Sigmoid colon (tissue), 7 donors: ENCODE data around the gene CATSPER2. TPM values are rescaled to one million over a fixed set of nuclear protein-coding genes. Genes with fewer than 3 reads are reported as not detected.
"Not testable (repeated sequence)": the region's sequence is repeated elsewhere in the genome, so short reads cannot be mapped to it uniquely, and the experiment has no call there.

Source experiments
- DNase-seq: peaks from one replicate; pipeline ENCODE4 v3.0.0-alpha.2; 2019
- H3K27ac ChIP-seq, 4 donors: fragments of 200-600 bp; sonication (generic); one replicate each; pipeline ENCODE4 v1.5.1; 2016 to 2019; ENCODE audit warnings: mild to moderate bottlenecking in 1 of 4
- H3K27me3 ChIP-seq, 3 donors: fragments of 200-600 bp; sonication (generic); one replicate each; pipeline ENCODE4 v1.5.1; 2019; ENCODE audit warnings: mild to moderate bottlenecking in 1 of 3
- H3K36me3 ChIP-seq, 4 donors: fragments of 200-600 bp; sonication (generic); one replicate each; pipeline ENCODE4 v1.5.1; 2016 to 2019
- H3K4me1 ChIP-seq, 4 donors: fragments of 200-600 bp; sonication (generic); one replicate each; pipeline ENCODE4 v1.5.1; 2017 to 2019
- H3K4me3 ChIP-seq, 4 donors: fragments of 200-600 bp; sonication (generic); one replicate each; pipeline ENCODE4 v1.5.1; 2017 to 2019; ENCODE audit warnings: mild to moderate bottlenecking in 2 of 4, moderate library complexity in 1 of 4
- H3K9me3 ChIP-seq, 4 donors: fragments of 200-600 bp in 3 of 4; sonication (generic) in 3 of 4; one replicate each; pipeline versions ENCODE4 v1.5.1 to v1.6.1; 2013 to 2019
- CTCF ChIP-seq, 4 experiments: fragments of 450-650 bp in 3 of 4; fragments of 200-600 bp in 1 of 4; IDR thresholded peaks; one replicate each; pipeline ENCODE4 v1.5.1; 2016 to 2019; ENCODE audit warnings: antibody characterized with exemption in 4 of 4, mild to moderate bottlenecking in 3 of 4, moderate library complexity in 2 of 4
- EP300 ChIP-seq, 4 donors: sonication (generic); formaldehyde crosslinking; IDR thresholded peaks; one replicate each; pipeline ENCODE4 v1.6.1; 2017; ENCODE audit warnings: antibody characterized with exemption in 4 of 4
- POLR2A ChIP-seq, 2 donors: fragments of 450-650 bp; IDR thresholded peaks; one replicate each; pipeline ENCODE4 v1.6.1; 2016; ENCODE audit warnings: antibody characterized with exemption in 2 of 2, mild to moderate bottlenecking in 2 of 2, moderate library complexity in 2 of 2
- POLR2AphosphoS5 ChIP-seq, 4 donors: sonication (generic); formaldehyde crosslinking; IDR thresholded peaks; one replicate each; pipeline ENCODE4 v1.6.1; 2017; ENCODE audit warnings: antibody characterized with exemption in 4 of 4
- WGBS, 2 donors: extraction: QIAGEN DNeasy Blood & Tissue Kit; methylation state at CpG; one replicate each; pipeline ENCODE4 v1.1.7; 2013; 5-methylcytosine and 5-hydroxymethylcytosine counted together
- intact Hi-C: fragments of 100-400 bp; cut with DNase I; formaldehyde crosslinking; loops from one replicate; pipeline ENCODE4 v1.15.1; 2023
- polyA plus RNA-seq, 3 donors: library from polyadenylated mRNA; stranded (reverse); fragments of 200-250 nt; gene quantifications; one replicate each; pipeline ENCODE4 v1.2.3, GENCODE V29; 2013
- total RNA-seq, 4 donors: library from RNA; depleted of rRNA; stranded (reverse); fragments of >200 nt; gene quantifications; one replicate each; pipeline ENCODE4 v1.1.0, GENCODE V29; 2016
- donor health status: healthy with polysubstance abuse.
- donor health status: Bipolar disorder and iron deficiency.
- donor health status: healthy.

The CATSPER2 gene
- 1 to 10 TPM; 1.8 to 6.9 (median 5.2) TPM for total RNA-seq
- polyA plus RNA-seq, result 1 to 10 TPM in 1 of 3 donors, under 1 TPM in 1, not detected in 1; under 0.01 to 3.4 TPM

DNA sequence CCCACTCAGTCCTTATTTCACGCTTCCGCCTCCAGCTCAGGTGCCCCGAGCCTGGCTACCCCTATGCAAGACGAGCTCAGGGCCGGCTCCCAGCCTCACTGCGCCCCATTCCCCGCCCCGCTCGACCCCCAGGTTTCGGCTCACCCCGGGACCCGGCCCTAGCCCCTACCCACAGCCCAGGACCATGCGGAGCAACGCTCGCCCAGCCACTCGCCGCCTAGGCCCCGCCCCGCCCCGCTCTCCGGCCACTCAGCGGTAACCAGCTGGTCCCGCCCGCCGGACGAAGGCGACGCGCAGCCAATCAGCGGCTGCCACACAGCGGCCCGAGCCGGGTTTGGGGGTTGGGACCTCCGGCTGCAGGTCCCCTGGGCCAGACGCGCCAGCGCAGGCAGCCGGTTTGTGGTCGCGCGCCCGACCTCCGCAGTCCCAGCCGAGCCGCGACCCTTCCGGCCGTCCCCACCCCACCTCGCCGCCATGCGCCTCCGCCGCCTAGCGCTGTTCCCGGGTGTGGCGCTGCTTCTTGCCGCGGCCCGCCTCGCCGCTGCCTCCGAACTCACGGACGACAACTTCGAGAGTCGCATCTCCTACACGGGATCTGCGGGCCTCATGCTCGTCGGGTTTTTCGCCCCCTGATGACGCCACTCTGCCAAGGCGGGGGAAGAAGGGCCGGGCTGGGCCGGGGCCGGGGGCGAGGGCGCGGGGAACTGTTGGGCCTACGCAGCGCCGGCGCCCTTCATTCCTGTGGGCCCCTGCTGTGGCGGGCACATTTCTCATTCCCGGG, at the start of gene CATSPER2:
Gene CATSPER2 (minus strand): TSS at position 196 of the 781 bp plus-strand sequence. CDS start 783 bp downstream, outside the sequence.
- Histone ChIP-seq H3K4me3 (no peak within 1 kb of the TSS), H3K27me3 (no peaks in the 10 kb centered on the region), H3K27ac (no peak within 1 kb of the TSS), H3K4me1 (no peaks in the 10 kb centered on the region), H3K9me3 (no peaks in the 10 kb centered on the region), H3K36me3 (peaks cover 0 to 15% (median 0%) of the 10 kb centered on the region in 4 donors)
- 90 to 96% methylated on average over 85 of the region's 85 CpGs for WGBS, 2 donors
- DNase-seq, result no peak
- TF ChIP-seq EP300 (IDR thresholded peaks at IDR 0.05) (no peak), POLR2A (IDR thresholded peaks at IDR 0.05) (no peak), CTCF (IDR thresholded peaks at IDR 0.05) (no peak), POLR2AphosphoS5 (IDR thresholded peaks at IDR 0.05) (no peak)
- intact Hi-C loops, result no loop called here

GRCh38 chr15:43693148-43694022, 44.7 kb upstream of the CATSPER2 start, which contains the start of gene CKMT1A:
Gene CKMT1A (plus strand): TSS chr15:43693859. CDS start chr15:43694051, 192 bp downstream.
- DNase-seq, H3K4me1 ChIP-seq, intact Hi-C loops, H3K4me3 ChIP-seq, H3K27me3 ChIP-seq, H3K27ac ChIP-seq, H3K36me3 ChIP-seq, H3K9me3 ChIP-seq: not testable (repeated sequence)
- no CpG with 5 or more reads among the region's 43 CpGs for WGBS, 2 donors

DNA sequence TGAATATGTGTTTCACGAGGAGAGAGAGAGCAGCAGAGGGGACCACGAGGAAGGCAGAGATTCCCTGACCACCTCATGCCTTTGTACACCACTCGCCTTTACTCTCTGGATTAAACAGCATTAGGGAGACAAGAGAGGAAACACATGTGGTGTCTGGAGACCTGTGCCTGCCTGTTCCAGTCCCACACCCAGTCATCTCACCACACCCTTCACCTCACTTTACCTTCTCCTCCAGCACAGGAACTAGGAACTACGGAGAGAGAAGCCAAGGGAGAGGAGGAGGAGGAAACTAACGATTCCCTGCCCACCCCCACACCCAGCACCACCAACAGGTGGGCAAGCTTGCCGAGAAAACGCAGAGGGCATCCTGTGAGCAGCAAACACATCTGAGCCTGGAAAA, 44.0 kb upstream of the CATSPER2 start:
- H3K4me3 ChIP-seq, H3K36me3 ChIP-seq, H3K27ac ChIP-seq, DNase-seq, H3K9me3 ChIP-seq, H3K4me1 ChIP-seq, intact Hi-C loops, H3K27me3 ChIP-seq: not testable (repeated sequence)
- WGBS, 2 donors, result 10 to 39% methylated on average over 3 of the region's 7 CpGs

- H3K36me3 ChIP-seq, H3K27ac ChIP-seq, H3K27me3 ChIP-seq, H3K4me1 ChIP-seq, DNase-seq, intact Hi-C loops, H3K9me3 ChIP-seq, H3K4me3 ChIP-seq: not testable (repeated sequence)
- WGBS, 2 donors, result no CpG with 5 or more reads among the region's 54 CpGs
Observed at GRCh38 chr15:43689604-43690301, 41.1 kb upstream of the CATSPER2 start.

DNA sequence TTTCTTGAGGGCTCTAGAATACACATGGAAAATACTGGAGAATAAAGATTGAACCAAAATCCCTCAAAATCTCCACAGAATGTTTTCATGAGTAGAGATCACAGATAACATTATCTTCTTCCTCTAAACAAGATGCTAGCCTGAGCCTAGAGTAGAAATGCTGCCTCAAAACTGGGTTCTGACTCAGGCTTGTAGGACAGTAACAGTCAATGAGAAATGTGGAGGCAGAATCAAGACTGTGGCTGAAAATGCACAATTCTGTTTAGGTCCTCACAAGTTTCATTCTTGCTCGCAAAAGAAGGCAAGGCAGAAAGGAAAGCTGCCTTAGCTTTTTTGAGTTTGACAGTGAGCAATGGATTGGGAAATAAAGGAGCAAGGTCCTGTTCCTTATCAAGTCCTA, 25.5 kb upstream of the CATSPER2 start:
- not testable (repeated sequence) for DNase-seq
- no CpG with 5 or more reads among the region's 1 CpG for WGBS, 2 donors

DNA sequence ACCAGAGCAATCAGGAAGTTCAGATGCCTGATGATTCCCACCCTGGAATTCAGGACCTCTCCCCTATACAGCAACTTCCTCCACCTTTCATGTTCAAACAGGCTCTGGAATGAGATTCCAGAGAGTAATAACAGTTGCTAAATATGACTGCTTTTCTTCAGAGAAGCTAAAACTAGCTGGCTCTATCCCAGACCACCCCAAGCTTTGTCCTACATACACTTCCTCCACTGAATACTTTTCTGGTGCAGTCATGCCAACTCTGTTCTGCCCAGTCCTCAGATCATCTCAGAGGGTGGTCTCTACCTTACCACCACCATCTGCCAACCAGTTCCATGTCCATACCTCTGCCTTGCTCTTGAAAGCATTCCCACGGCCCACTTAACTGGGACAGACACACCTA, 17.5 kb upstream of the CATSPER2 start:
- H3K36me3 ChIP-seq, H3K9me3 ChIP-seq, H3K4me1 ChIP-seq, H3K27me3 ChIP-seq, H3K4me3 ChIP-seq, H3K27ac ChIP-seq, DNase-seq, intact Hi-C loops: not testable (repeated sequence)
- WGBS, 2 donors, result no CpG with 5 or more reads among the region's 1 CpG

More for the DNA sequence above, 25.5 kb upstream of the CATSPER2 start:
- H3K27ac ChIP-seq, H3K36me3 ChIP-seq, H3K27me3 ChIP-seq, H3K4me3 ChIP-seq, H3K4me1 ChIP-seq, H3K9me3 ChIP-seq, intact Hi-C loops: not testable (repeated sequence)

GRCh38 chr15:43663333-43663732, 14.7 kb upstream of the CATSPER2 start:
- WGBS, 2 donors, result no CpG with 5 or more reads among the region's 8 CpGs
- H3K9me3 ChIP-seq, H3K4me1 ChIP-seq, H3K4me3 ChIP-seq, H3K27me3 ChIP-seq, intact Hi-C loops, DNase-seq, H3K27ac ChIP-seq, H3K36me3 ChIP-seq: not testable (repeated sequence)

GRCh38 chr15:43662293-43662692, 13.6 kb upstream of the CATSPER2 start:
- WGBS, 2 donors, result 97 to 100% methylated on average over 1 of the region's 2 CpGs

GRCh38 chr15:43659727-43660126, 11.1 kb upstream of the CATSPER2 start:
- H3K27me3 ChIP-seq, H3K4me1 ChIP-seq, H3K9me3 ChIP-seq, intact Hi-C loops, H3K4me3 ChIP-seq, DNase-seq, H3K36me3 ChIP-seq, H3K27ac ChIP-seq: not testable (repeated sequence)
- 85 to 92% methylated on average over 5 to 7 of the region's 10 CpGs for WGBS, 2 donors

More at GRCh38 chr15:43662293-43662692, 13.6 kb upstream of the CATSPER2 start:
- H3K27ac ChIP-seq, H3K27me3 ChIP-seq, H3K9me3 ChIP-seq, H3K36me3 ChIP-seq, DNase-seq, intact Hi-C loops, H3K4me1 ChIP-seq, H3K4me3 ChIP-seq: not testable (repeated sequence)

- H3K36me3 ChIP-seq, result peaks cover 0 to 15% (median 0%) of the 10 kb centered on the region in 4 donors
- H3K4me1 ChIP-seq, H3K27ac ChIP-seq, intact Hi-C loops, H3K4me3 ChIP-seq, H3K9me3 ChIP-seq, DNase-seq, H3K27me3 ChIP-seq: not testable (repeated sequence)
- 94 to 95% methylated on average over 16 of the region's 16 CpGs for WGBS, 2 donors
Observed at GRCh38 chr15:43649430-43649926, 834 bp upstream of the CATSPER2 start.
